H9 (cell line): ENCODE measurements around the gene ZBBX. TPM values are rescaled to one million over a fixed set of nuclear protein-coding genes. Genes with fewer than 3 reads are reported as not detected.

Source experiments
- DNase-seq: peaks from one replicate; pipeline ENCODE4 v3.0.0-alpha.2; 2017
- H2AFZ ChIP-seq: one replicate; pipeline ENCODE4 v1.6.1; 2013; ENCODE audit warnings: mild to moderate bottlenecking, low read length, control low read depth, moderate library complexity
- H2AK5ac ChIP-seq: 2 replicates; pipeline ENCODE4 v1.6.1; 2013; ENCODE audit warnings: low read length, control low read depth, mixed read lengths; ENCODE audit not compliant: insufficient read length
- H2BK120ac ChIP-seq: one replicate; pipeline ENCODE4 v1.6.1; 2013; ENCODE audit warnings: low read depth, mild to moderate bottlenecking, low read length, control low read depth, inconsistent platforms; ENCODE audit not compliant: poor library complexity, severe bottlenecking
- H2BK12ac ChIP-seq: 2 replicates; pipeline ENCODE4 v1.6.1; 2013; ENCODE audit warnings: low read length, control low read depth, mixed read lengths, low read depth; ENCODE audit not compliant: insufficient read length
- H2BK15ac ChIP-seq: 2 replicates; pipeline ENCODE4 v1.6.1; 2013; ENCODE audit warnings: low read depth, low read length, control low read depth
- H2BK20ac ChIP-seq: one replicate; pipeline ENCODE4 v1.6.1; 2013; ENCODE audit warnings: low read depth, mild to moderate bottlenecking, low read length, control low read depth, inconsistent platforms; ENCODE audit not compliant: poor library complexity, severe bottlenecking
- H2BK5ac ChIP-seq: 2 replicates; pipeline ENCODE4 v1.6.1; 2013; ENCODE audit warnings: low read length, control low read depth, mixed read lengths; ENCODE audit not compliant: insufficient read length
- H3K14ac ChIP-seq: 2 replicates; pipeline ENCODE4 v1.6.1; 2013; ENCODE audit warnings: low read length, control low read depth; ENCODE audit not compliant: insufficient read depth
- H3K18ac ChIP-seq: 2 replicates; pipeline ENCODE4 v1.6.1; 2013; ENCODE audit warnings: low read depth, mild to moderate bottlenecking, mixed read lengths, low read length, control low read depth; ENCODE audit not compliant: insufficient read length
- H3K23ac ChIP-seq: 2 replicates; pipeline ENCODE4 v1.6.1; 2013; ENCODE audit warnings: low read length, control low read depth, mixed read lengths, low read depth; ENCODE audit not compliant: insufficient read length
- H3K23me2 ChIP-seq: 2 replicates; pipeline ENCODE4 v1.6.1; 2013; ENCODE audit warnings: low read depth, mild to moderate bottlenecking, mixed read lengths, low read length, control low read depth; ENCODE audit not compliant: insufficient read length, poor library complexity, severe bottlenecking
- H3K27ac ChIP-seq: 2 replicates; pipeline ENCODE4 v1.5.1; 2013; ENCODE audit warnings: low read length, control low read depth, mixed read lengths, low read depth; ENCODE audit not compliant: insufficient read length
- H3K27me3 ChIP-seq: 2 replicates; pipeline ENCODE4 v1.6.1; 2013; ENCODE audit warnings: low read length, control low read depth, inconsistent platforms; ENCODE audit not compliant: insufficient read depth
- H3K4ac ChIP-seq: 2 replicates; pipeline ENCODE4 v1.6.1; 2013; ENCODE audit warnings: low read depth, mild to moderate bottlenecking, control low read depth, inconsistent platforms, low read length, moderate library complexity
- H3K4me1 ChIP-seq: 2 replicates; pipeline ENCODE4 v1.6.1; 2013; ENCODE audit warnings: low read length, control low read depth, inconsistent platforms; ENCODE audit not compliant: insufficient read depth
- H3K4me2 ChIP-seq: 2 replicates; pipeline ENCODE4 v1.6.1; 2013; ENCODE audit warnings: low read length, control low read depth, mixed read lengths; ENCODE audit not compliant: insufficient read length, insufficient read depth
- H3K56ac ChIP-seq: 2 replicates; pipeline ENCODE4 v1.6.1; 2013; ENCODE audit warnings: low read depth, mild to moderate bottlenecking, mixed read lengths, low read length, control low read depth; ENCODE audit not compliant: insufficient read length
- H3K79me1 ChIP-seq: 2 replicates; pipeline ENCODE4 v1.6.1; 2013; ENCODE audit warnings: low read depth, mild to moderate bottlenecking, moderate library complexity, low read length, control low read depth, inconsistent platforms; ENCODE audit not compliant: insufficient read depth, poor library complexity, severe bottlenecking
- H3K79me2 ChIP-seq: 2 replicates; pipeline ENCODE4 v1.6.1; 2013; ENCODE audit warnings: low read length, control low read depth, inconsistent platforms; ENCODE audit not compliant: insufficient read depth
- H3K9ac ChIP-seq: 2 replicates; pipeline ENCODE4 v1.6.1; 2013; ENCODE audit warnings: low read length, control low read depth, mixed read lengths; ENCODE audit not compliant: insufficient read length; ENCODE audit errors: extremely low read depth
- H3K9me3 ChIP-seq: one replicate; pipeline ENCODE4 v1.6.1; 2013; ENCODE audit warnings: low read depth, low read length, inconsistent platforms; ENCODE audit not compliant: control insufficient read depth
- H3T11ph ChIP-seq: one replicate; pipeline ENCODE4 v1.6.1; 2013; ENCODE audit warnings: mild to moderate bottlenecking, low read length, control low read depth, inconsistent platforms
- H4K20me1 ChIP-seq: one replicate; pipeline ENCODE4 v1.6.1; 2013; ENCODE audit not compliant: control insufficient read depth, insufficient read length, insufficient read depth
- H4K5ac ChIP-seq: 2 replicates; pipeline ENCODE4 v1.6.1; 2013; ENCODE audit warnings: low read depth, mild to moderate bottlenecking, mixed read lengths, low read length, control low read depth; ENCODE audit not compliant: insufficient read length
- H4K8ac ChIP-seq: replicated peaks from 2 replicates; pipeline ENCODE4 v1.6.1; 2013; ENCODE audit warnings: low read length, control low read depth, mixed read lengths, low read depth; ENCODE audit not compliant: insufficient read length
- H4K91ac ChIP-seq: 2 replicates; pipeline ENCODE4 v1.6.1; 2013; ENCODE audit warnings: low read depth, mild to moderate bottlenecking, moderate library complexity, mixed read lengths, low read length, control low read depth; ENCODE audit not compliant: insufficient read length
- H3K27ac Mint-ChIP-seq, 3 experiments: 2 replicates in 2 of 3; 3 replicates in 1 of 3; pipeline ENCODE4 v1.8.0; 2020 to 2021; ENCODE audit warnings: mixed read lengths in 3 of 3, mild to moderate bottlenecking in 1 of 3, moderate library complexity in 1 of 3
- H3K27me3 Mint-ChIP-seq: 2 replicates; pipeline ENCODE4 v1.8.0; 2021; ENCODE audit warnings: low read depth, mild to moderate bottlenecking, moderate library complexity, mixed read lengths
- H3K36me3 Mint-ChIP-seq, 3 experiments: 2 replicates in 2 of 3; 3 replicates in 1 of 3; pipeline ENCODE4 v1.8.0; 2020 to 2021; ENCODE audit warnings: low read depth in 3 of 3, mixed read lengths in 3 of 3; ENCODE audit not compliant: insufficient read depth in 1 of 3
- H3K4me1 Mint-ChIP-seq, 2 experiments: 2 replicates each; pipeline ENCODE4 v1.8.0; 2020; ENCODE audit warnings: mixed read lengths in 2 of 2
- H3K4me3 Mint-ChIP-seq, 2 experiments: 2 replicates in 1 of 2; 3 replicates in 1 of 2; pipeline ENCODE4 v1.8.0; 2020 to 2021; ENCODE audit warnings: mild to moderate bottlenecking in 2 of 2, mixed read lengths in 2 of 2, moderate library complexity in 1 of 2
- H3K9me3 Mint-ChIP-seq, 2 experiments: 2 replicates in 1 of 2; 3 replicates in 1 of 2; pipeline ENCODE4 v1.8.0; 2020; ENCODE audit warnings: mild to moderate bottlenecking in 2 of 2, mixed read lengths in 2 of 2, moderate library complexity in 1 of 2
- CTCF ChIP-seq: fragments of 200-600 bp; sonication (generic); conservative IDR thresholded peaks from 3 replicates; pipeline ENCODE4 v1.8.0; 2021; ENCODE audit warnings: antibody characterized with exemption, mild to moderate bottlenecking
- WGBS: extraction: QIAGEN DNeasy Blood & Tissue Kit; methylation state at CpG from one replicate; pipeline ENCODE4 v1.1.7; 2013; ENCODE audit warnings: missing lambda C conversion rate, low lambda C conversion rate, mixed read lengths; ENCODE audit not compliant: insufficient read length; ENCODE audit errors: extremely low coverage; 5-methylcytosine and 5-hydroxymethylcytosine counted together
- total RNA-seq: library from RNA; stranded (reverse); gene quantifications from 2 replicates; pipeline ENCODE4 v1.2.1, GENCODE V29; 2021

ZBBX gene
- total RNA-seq, 1 experiment from 2014 or later, result 2.4 TPM

- no peak overlapping the region for H2AK5ac ChIP-seq
- H4K91ac ChIP-seq, result no peak overlapping the region
- no peak overlapping the region for H3K9ac ChIP-seq
- Mint-ChIP-seq H3K4me3 (no peak overlapping the region), H3K27me3 (no peaks in the 10 kb centered on the region), H3K4me1 (no peaks in the 10 kb centered on the region), H3K27ac (no peak overlapping the region), H3K36me3 (0 out of 7 replicates have a peak, but pooled peaks cover 0 to 3% (median 0%) of the 10 kb centered on the region in 3 experiments), H3K9me3 (no peaks in the 10 kb centered on the region; a peak in 1 of 5 replicates)
- H3K23me2 ChIP-seq, result no peaks in the 10 kb centered on the region
- H3K56ac ChIP-seq, result no peak overlapping the region
- H4K8ac ChIP-seq, result no peak overlapping the region
- H3K18ac ChIP-seq, result no peak overlapping the region
- no peaks in the 10 kb centered on the region for H3K4me1 ChIP-seq
- no peak overlapping the region for H3K23ac ChIP-seq
- DNase-seq, result no peak
- H3K27me3 ChIP-seq, result no peaks in the 10 kb centered on the region
- H3K79me1 ChIP-seq, result no peaks in the 10 kb centered on the region
- no CpG with 5 or more reads among the region's 1 CpG for WGBS
- no peak overlapping the region for H2BK15ac ChIP-seq
- H3K27ac ChIP-seq, result no peak overlapping the region
- H3T11ph ChIP-seq, result no peak overlapping the region
- no peak overlapping the region for H2BK12ac ChIP-seq
- no peak overlapping the region for H2BK20ac ChIP-seq
- no peaks in the 10 kb centered on the region for H3K9me3 ChIP-seq
- no peak overlapping the region for H3K4me2 ChIP-seq
- no peak overlapping the region for H4K5ac ChIP-seq
- H2AFZ ChIP-seq, result no peak overlapping the region
- no peak overlapping the region for H2BK5ac ChIP-seq
- H2BK120ac ChIP-seq, result no peak overlapping the region
- H3K79me2 ChIP-seq, result no peaks in the 10 kb centered on the region
- no peaks in the 10 kb centered on the region for H4K20me1 ChIP-seq
- H3K4ac ChIP-seq, result no peak overlapping the region
- TF ChIP-seq CTCF, result no peak
- H3K14ac ChIP-seq, result no peak overlapping the region
These were observed 73.8 kb downstream of the ZBBX start for GRCh38 chr3:167306319-167306718.
